K562 (cell line): ENCODE measurements around the gene ANKRD33. TPM values are rescaled to one million over a fixed set of nuclear protein-coding genes. Genes with fewer than 3 reads are reported as not detected.

Experiments
- ATAC-seq: fragments of 200-7000 bp; cut with Tn5 transposase; 3 replicates; pipeline ENCODE4 v1.9.1; 2020; ENCODE audit warnings: moderate library complexity
- BruUV-seq: library from RNA; stranded (reverse); fragments of 400-500 nt; replicated peaks from 2 replicates; lab custom pipeline; 2021; lab: Mats Ljungman, UMichigan
- CTCF ChIA-PET: fragments of 300-600 bp; formaldehyde crosslinking; extraction: SDS; loops from one replicate; lab custom pipeline; 2021; ENCODE audit warnings: low intra/inter-chr PET ratio; lab: Yijun Ruan, JAX
- POLR2A ChIA-PET: fragments of 300-600, 350-650 bp; sonication (Branson Sonifier 250); formaldehyde crosslinking; extraction: SDS; loops from one replicate; lab custom pipeline; 2021; ENCODE audit warnings: antibody characterized with exemption, inconsistent platforms; lab: Yijun Ruan, JAX
- DNase-seq, 4 experiments: peaks; one replicate each; pipeline versions ENCODE4 v3.0.0 to v3.0.0-alpha.2; 2011 to 2018; ENCODE audit warnings: low spot score in 3 of 4, mixed read lengths in 3 of 4; ENCODE audit errors: extremely low read depth in 1 of 4
- FAIRE-seq: peaks from 2 replicates; lab custom pipeline; 2011; peaks lifted over from hg19 to GRCh38; lab: Jason Lieb, UNC
- H2AFZ ChIP-seq: 2 replicates; pipeline ENCODE4 v1.6.0; 2011; ENCODE audit warnings: low read depth, low read length, control low read depth, inconsistent platforms
- H3K27ac ChIP-seq: fragments of 200-600 bp; 3 replicates; pipeline ENCODE4 v1.8.0; 2011; ENCODE audit warnings: low read depth, mild to moderate bottlenecking, control low read depth, inconsistent platforms, low read length, moderate library complexity, mixed read lengths; ENCODE audit errors: extremely low read depth
- H3K27me3 ChIP-seq, 2 experiments: fragments of 300-600 bp in 1 of 2; 2 replicates in 1 of 2; 3 replicates in 1 of 2; pipeline versions ENCODE4 v1.6.0 to v1.8.0; 2011; ENCODE audit warnings: inconsistent platforms in 2 of 2, low read length in 2 of 2, mild to moderate bottlenecking in 1 of 2, mixed read lengths in 1 of 2, moderate library complexity in 1 of 2; ENCODE audit not compliant: control insufficient read depth in 2 of 2, insufficient read depth in 2 of 2
- H3K36me3 ChIP-seq: fragments of 300-600 bp; 3 replicates; pipeline ENCODE4 v1.8.0; 2011; ENCODE audit warnings: mild to moderate bottlenecking, low read length, inconsistent platforms; ENCODE audit not compliant: control insufficient read depth, insufficient read depth
- H3K4me1 ChIP-seq, 2 experiments: fragments of 200-600 bp in 1 of 2; replicated peaks in 1 of 2; 2 replicates in 1 of 2; 3 replicates in 1 of 2; pipeline versions ENCODE4 v1.5.1 to v1.8.0; 2011; ENCODE audit warnings: inconsistent platforms in 2 of 2, low read length in 2 of 2, mild to moderate bottlenecking in 1 of 2, mixed read lengths in 1 of 2, moderate library complexity in 1 of 2; ENCODE audit not compliant: control insufficient read depth in 2 of 2, insufficient read depth in 2 of 2
- H3K4me2 ChIP-seq: 2 replicates; pipeline ENCODE4 v1.6.1; 2011; ENCODE audit warnings: low read length, control low read depth, inconsistent platforms, mixed read lengths; ENCODE audit not compliant: insufficient read depth
- H3K4me3 ChIP-seq: fragments of 200-600 bp; sonication (generic), shearing (Covaris generic); 2 replicates; pipeline ENCODE4 v1.5.1; 2016; ENCODE audit warnings: control low read depth, inconsistent platforms
- H3K79me2 ChIP-seq: fragments of 200-600 bp; 3 replicates; pipeline ENCODE4 v1.8.0; 2011; ENCODE audit warnings: low read length, inconsistent platforms; ENCODE audit not compliant: control insufficient read depth, insufficient read depth
- H3K9ac ChIP-seq, 2 experiments: 2 replicates each; pipeline versions ENCODE4 v1.6.0 to v1.6.1; 2011; ENCODE audit warnings: low read depth in 2 of 2, low read length in 2 of 2, control low read depth in 1 of 2, inconsistent platforms in 1 of 2, mild to moderate bottlenecking in 1 of 2, mixed read lengths in 1 of 2; ENCODE audit not compliant: insufficient read depth in 1 of 2
- H3K9me1 ChIP-seq: one replicate; pipeline ENCODE4 v1.6.0; 2011; ENCODE audit warnings: inconsistent platforms, mild to moderate bottlenecking, low read length, moderate library complexity; ENCODE audit not compliant: control insufficient read depth, insufficient read depth
- H3K9me3 ChIP-seq: replicated peaks from 2 replicates; pipeline ENCODE4 v1.5.1; 2011; ENCODE audit warnings: low read depth, low read length, inconsistent platforms; ENCODE audit not compliant: control insufficient read depth, insufficient read depth
- H4K20me1 ChIP-seq: replicated peaks from 2 replicates; pipeline ENCODE4 v1.6.1; 2011; ENCODE audit warnings: low read length, inconsistent platforms, mixed read lengths; ENCODE audit not compliant: control insufficient read depth, insufficient read depth
- CTCFL ChIP-seq: IDR thresholded peaks from 2 replicates; pipeline ENCODE4 v1.6.1; 2011; ENCODE audit warnings: borderline replicate concordance, low read depth, mild to moderate bottlenecking, moderate library complexity, low read length; ENCODE audit not compliant: insufficient read depth, poor library complexity, severe bottlenecking
- KLF1 ChIP-seq: fragments of 450-650 bp; IDR thresholded peaks from 2 replicates; pipeline ENCODE4 v1.6.1; 2016; ENCODE audit warnings: missing genetic modification characterization, missing compliant biosample characterization
- MAZ ChIP-seq, 2 experiments: fragments of 450-650 bp in 1 of 2; sonication (generic) in 1 of 2; formaldehyde crosslinking; IDR thresholded peaks in 1 of 2; conservative IDR thresholded peaks in 1 of 2; 2 replicates each; pipeline versions ENCODE4 v1.4.0 to v1.5.0; 2020; ENCODE audit warnings: mild to moderate bottlenecking in 1 of 2, missing genetic modification reagents in 1 of 2
- NCOA6 ChIP-seq: fragments of 450-650 bp; IDR thresholded peaks from 2 replicates; pipeline ENCODE4 v1.6.1; 2017; ENCODE audit warnings: mild to moderate bottlenecking
- PTBP1 ChIP-seq: fragments of 200-400 bp; formaldehyde crosslinking; IDR thresholded peaks from 2 replicates; pipeline ENCODE4 v1.6.1; 2017; ENCODE audit warnings: low read depth, low read length
- WGBS: fragments of 100-300 bp; shearing (Covaris generic); methylation state at CpG from one replicate; pipeline ENCODE4 v1.1.6; 2016; ENCODE audit warnings: low coverage, mixed read lengths; ENCODE audit not compliant: insufficient coverage; ENCODE audit errors: missing lambda C conversion rate; 5-methylcytosine and 5-hydroxymethylcytosine counted together
- in situ Hi-C: fragments of 300-500 bp; cut with MboI; formaldehyde crosslinking; loops from 4 replicates; pipeline ENCODE4 v1.15.0; 2018; ENCODE audit warnings: inconsistent platforms, mixed read lengths
- intact Hi-C: fragments of 100-400 bp; cut with micrococcal nuclease; formaldehyde crosslinking; loops from 2 replicates; pipeline ENCODE4 v1.14.2; 2022
- polyA plus RNA-seq, 8 experiments: library from polyadenylated mRNA; depleted of rRNA in 4 of 8; stranded (reverse) in 5 of 8; unstranded in 3 of 8; fragments of >200 nt; fragmentation: Nextera tagmentation in 2 of 8; fragmentation: Illumina TruSeq in 1 of 8; extraction: Ambion mirVana in 2 of 8; extraction: Trizol in 1 of 8; gene quantifications; 2 replicates each; pipeline versions ENCODE4 v1.2.1 to v1.2.3, GENCODE V29; 2011 to 2014; ENCODE audit warnings: inconsistent platforms in 1 of 8, missing spikeins in 1 of 8
- total RNA-seq, 7 experiments: library from RNA; depleted of rRNA in 6 of 7; stranded (reverse); fragments of >200 nt in 6 of 7; fragmentation: Illumina TruSeq in 2 of 7; extraction: Trizol in 2 of 7; gene quantifications; 2 replicates each; pipeline versions ENCODE4 v1.2.1 to v1.2.3, GENCODE V29; 2011 to 2021; ENCODE audit warnings: low replicate concordance in 1 of 7
- TF ChIP-seq, protein P1 (sequence below): sonication (generic); formaldehyde crosslinking; IDR thresholded peaks from 2 replicates; pipeline ENCODE4 v1.8.0; 2022; ENCODE audit warnings: mild to moderate bottlenecking, missing genetic modification reagents, borderline replicate concordance

Gene ANKRD33
- total and polyA plus RNA-seq, 9 of the 15 experiments (the other 6 are each of a cell fraction or from before 2014, with no cell fraction given): 0.04 to 0.11 (median 0.07) TPM; not detected in 4

GRCh38 chr12:51845482-51845881 is 42.4 kb upstream of the ANKRD33 start:
- H3K4me1 ChIP-seq: peaks cover 0 to 21% of the 10 kb centered on the region in 2 experiments; a peak in 3 of 5 replicates
- ATAC-seq: no peak
- H3K4me2 ChIP-seq: no peak overlapping the region
- H3K27me3 ChIP-seq: peaks cover 34 to 80% of the 10 kb centered on the region in 2 experiments; a peak in 4 of 5 replicates
- H3K9ac ChIP-seq: no peak overlapping the region
- TF ChIP-seq, protein P1, sequence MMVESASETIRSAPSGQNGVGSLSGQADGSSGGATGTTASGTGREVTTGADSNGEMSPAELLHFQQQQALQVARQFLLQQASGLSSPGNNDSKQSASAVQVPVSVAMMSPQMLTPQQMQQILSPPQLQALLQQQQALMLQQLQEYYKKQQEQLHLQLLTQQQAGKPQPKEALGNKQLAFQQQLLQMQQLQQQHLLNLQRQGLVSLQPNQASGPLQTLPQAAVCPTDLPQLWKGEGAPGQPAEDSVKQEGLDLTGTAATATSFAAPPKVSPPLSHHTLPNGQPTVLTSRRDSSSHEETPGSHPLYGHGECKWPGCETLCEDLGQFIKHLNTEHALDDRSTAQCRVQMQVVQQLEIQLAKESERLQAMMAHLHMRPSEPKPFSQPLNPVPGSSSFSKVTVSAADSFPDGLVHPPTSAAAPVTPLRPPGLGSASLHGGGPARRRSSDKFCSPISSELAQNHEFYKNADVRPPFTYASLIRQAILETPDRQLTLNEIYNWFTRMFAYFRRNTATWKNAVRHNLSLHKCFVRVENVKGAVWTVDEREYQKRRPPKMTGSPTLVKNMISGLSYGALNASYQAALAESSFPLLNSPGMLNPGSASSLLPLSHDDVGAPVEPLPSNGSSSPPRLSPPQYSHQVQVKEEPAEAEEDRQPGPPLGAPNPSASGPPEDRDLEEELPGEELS: no peak
- TF ChIP-seq NCOA6 (no peak), CTCFL (no peak), MAZ (CRISPR knock-in tag; conservative IDR thresholded peaks at IDR 0.05 in 1 of 2, IDR thresholded peaks at IDR 0.05 in 1 of 2) (no peak), KLF1 (tag) (no peak), PTBP1 (no peak)
- in situ Hi-C loops: no loop called here
- H3K9me1 ChIP-seq: no peaks in the 10 kb centered on the region
- intact Hi-C loops: no loop called here
- DNase-seq: no peak
- H3K36me3 ChIP-seq: no peaks in the 10 kb centered on the region
- BruUV-seq: no TSS peak
- H3K4me3 ChIP-seq: no peak overlapping the region
- ChIA-PET POLR2A (interaction anchor here (0.6 to 1.2 kb wide), 3 partner anchors 9 to 81 kb away, joined by 3 to 5 read pairs (median 4); no protein-coding TSS in a partner anchor), CTCF (no interaction called here)
- peaks cover 9% of the 10 kb centered on the region; the same call in 1 of the 2 replicates for H4K20me1 ChIP-seq
- no peak overlapping the region for H2AFZ ChIP-seq
- no peak for FAIRE-seq
- H3K27ac ChIP-seq: no peak overlapping the region
- H3K79me2 ChIP-seq: no peaks in the 10 kb centered on the region
- no peaks in the 10 kb centered on the region for H3K9me3 ChIP-seq
- 0% methylated on average over 7 of the region's 7 CpGs for WGBS
